ENCODE data around the gene NEK1.

NEK1 gene

DNA sequence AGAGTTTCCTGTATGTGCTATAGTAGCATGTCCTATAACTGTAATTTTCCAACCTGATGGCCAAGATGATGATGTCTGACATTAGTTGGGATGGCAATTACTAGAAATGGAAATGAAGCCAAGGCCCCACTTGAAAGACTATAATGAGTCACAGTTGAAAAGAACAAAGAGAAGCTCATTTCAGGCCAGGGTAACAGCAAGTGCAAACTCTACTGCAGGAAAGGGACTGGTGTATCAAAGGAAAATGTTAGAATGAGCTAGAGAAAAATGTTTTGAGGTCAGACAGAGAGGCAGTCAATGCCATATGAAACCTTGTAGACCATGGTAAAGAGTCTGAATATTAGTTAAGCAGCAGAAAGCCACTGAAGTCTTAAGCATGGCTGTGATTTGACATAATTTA is 195.4 kb downstream of the NEK1 start:
- DNase-seq, result no peak

DNA sequence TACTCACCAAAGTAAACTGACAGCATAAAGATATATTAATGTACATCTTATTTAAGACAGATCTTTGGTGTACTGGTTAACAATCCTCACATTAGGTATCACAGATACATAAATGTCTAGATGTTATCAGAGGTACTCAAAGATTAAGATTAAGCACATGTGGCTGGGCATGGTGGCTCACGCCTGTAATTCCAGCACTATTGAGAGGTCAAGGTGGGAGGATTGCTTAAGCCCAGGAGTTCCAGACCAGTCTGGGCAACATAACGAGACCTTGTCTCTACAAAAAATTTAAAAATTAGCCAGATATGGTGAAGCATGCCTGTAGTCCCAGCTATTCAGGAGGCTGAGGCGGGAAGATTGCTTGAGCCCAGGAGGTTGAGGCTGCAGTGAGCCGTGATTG is 195.9 kb downstream of the NEK1 start:
- DNase-seq, result no peak

- DNase-seq, result no peak
Measured at GRCh38 chr4:169414913-169415312, 197.5 kb downstream of the NEK1 start.

DNA sequence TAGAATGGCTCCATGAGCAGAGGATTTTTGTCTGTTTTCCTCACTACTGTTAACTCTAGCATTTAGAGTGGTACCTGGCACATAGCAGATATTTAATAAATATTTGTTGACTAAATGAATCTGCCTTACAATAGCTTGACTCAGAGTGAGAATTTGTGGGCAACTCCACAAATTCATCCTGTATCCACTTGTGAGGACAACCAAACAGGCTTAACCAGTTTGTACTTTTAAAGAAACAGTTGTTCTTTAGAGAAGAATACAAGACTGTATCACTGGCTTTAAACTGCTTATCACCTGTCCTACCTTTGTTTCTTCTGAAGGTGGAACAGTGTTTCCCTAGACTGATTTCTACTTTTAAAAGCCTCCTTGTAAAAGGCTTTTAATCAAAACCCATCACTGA is 200.3 kb downstream of the NEK1 start:
- no peak for DNase-seq

DNA sequence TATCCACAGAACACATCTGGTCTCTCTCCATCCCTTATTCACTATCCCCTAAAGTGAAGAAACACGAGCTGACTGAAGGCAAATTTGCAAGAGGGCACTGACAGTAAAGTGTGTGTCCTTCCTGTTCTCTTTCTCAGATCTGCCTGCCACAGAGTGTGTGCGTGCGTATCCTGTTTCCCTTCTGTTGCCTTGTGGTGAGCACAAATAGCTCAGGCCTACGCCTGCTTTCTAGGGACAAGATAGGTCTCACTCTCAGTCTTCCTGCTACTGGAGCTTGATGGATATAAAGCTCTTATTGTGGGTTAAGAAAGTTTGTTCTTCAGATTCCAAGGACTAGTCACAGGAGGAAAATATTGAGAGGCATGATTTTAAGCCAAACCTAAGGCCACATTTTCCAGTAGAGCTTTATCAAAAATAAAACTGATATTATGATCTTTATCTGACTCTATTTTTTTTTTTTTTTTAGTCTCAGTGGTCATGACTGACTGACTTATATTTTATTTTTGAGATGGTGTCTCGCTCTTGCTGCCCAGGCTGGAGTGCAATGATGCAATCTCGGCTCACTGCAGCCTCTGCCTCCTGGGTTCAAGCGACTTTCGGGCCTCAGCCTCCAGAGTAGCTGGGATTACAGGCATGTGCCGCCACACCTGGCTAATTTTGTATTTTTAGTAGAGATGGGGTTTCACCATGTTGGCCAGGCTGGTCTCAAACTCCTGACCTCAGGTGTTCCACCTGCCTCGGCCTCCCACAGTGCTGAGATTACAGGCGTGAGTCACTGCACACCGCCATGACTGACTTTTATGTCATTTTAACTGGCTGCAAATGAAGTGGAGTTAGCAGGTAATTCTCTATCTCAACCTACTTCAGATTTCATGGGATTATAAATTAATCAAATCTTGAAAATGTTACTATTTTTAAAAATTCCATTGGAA is 201.3 kb downstream of the NEK1 start:
- DNase-seq, result peak; percentile 49

DNA sequence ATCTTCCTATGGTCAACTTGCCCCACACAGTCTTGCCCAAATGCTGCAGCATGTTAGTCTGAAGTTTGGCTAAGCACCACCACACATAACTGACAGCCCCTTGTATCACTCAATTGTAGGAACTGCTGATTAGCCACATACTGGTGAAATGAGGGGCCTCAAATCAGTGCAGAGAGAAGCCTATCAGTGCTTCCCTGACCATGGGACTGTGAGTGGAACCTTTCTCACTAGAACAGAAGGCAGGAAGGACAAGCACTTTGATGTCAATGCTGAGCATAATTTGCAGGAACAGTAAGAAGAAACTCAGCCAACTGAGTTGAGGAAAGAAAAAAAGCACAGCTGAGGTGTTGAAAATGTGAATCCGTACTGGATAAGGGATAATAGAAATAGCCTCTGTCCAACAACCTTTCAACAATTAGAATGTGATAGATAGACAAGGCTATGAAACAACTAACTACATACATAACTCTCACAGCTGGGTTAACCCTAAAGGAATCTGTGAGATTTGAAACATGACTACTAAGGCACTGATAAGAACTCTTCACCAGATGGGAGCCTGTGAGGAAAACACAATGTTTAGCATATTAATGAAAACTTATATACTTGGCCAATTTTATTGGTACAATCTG is 205.1 kb downstream of the NEK1 start:
- DNase-seq, result no peak

DNA sequence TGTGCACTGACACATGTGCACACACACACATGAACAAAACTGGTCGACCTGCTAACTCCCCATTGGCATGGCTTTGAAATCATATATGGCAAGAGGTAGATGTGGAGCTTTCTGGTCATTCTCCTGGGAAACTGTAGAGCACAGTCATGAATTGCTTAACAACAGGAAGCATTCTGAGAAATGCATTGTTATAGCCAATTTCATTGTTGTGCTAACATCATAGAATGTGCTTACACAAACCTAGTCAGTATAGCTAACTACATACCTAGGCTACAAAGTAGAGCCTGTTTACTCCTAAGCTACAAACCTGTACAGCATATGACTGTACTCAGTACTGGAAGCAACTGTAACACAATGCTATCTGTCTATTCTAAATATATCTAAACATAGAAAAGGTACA is 207.4 kb downstream of the NEK1 start:
- DNase-seq, result no peak

DNA sequence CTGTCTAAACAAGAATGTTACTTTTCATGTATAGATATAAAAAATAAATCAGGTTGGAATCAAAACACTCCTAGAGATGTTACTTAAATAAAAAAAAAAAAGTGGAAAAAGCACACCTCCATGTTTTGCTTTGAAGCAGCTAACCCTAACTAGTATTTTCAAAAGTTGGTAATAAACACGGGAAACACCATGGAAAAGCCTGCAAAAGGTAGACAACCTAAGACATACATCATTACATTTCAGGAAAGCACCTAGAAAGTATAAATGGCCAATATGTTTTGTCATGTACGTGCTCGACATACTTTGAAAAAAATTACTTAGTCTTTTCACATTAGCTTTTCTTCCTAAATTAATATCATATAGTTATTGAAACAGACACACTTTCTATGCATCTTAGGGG is 211.6 kb downstream of the NEK1 start:
- no peak for DNase-seq

DNA sequence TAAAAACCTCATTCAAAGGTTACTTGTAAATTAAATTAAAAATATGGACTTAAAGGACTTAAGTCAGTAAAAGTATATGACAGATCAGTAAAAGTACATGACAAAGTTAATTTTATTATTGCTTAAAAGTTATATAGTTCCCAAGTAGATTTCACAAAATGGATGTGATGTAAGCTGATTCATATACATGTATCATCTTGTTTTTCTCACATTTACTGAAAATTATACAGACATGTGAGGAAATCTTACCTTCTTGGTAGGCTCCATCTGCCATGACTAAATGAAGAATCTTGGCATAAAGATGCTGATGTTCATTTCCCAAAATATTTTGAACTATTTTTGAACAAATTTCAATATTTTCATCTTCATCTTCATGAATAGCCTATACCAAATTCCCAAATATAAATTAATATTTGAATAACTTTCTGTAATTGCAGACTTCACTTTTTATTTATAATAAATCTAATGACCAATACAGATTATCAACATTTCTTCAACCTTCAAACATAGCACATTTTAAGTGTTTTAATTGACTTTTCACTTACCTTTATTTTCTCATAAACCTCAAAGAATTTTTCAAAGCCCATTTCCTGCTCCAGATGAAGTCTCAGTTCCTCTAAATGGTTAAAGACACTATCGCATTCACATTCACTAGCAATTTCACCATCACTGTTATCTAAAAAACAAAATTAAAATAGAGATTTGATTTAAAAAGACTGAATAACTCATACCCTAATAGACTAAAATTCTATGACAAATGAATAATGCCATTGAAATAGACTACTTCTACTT is 212.2 kb downstream of the NEK1 start:
- DNase-seq, result peak; percentile 5

GRCh38 chr4:169398316-169398715 is 214.1 kb downstream of the NEK1 start:
- DNase-seq, result peak; percentile 41

- DNase-seq, result no peak
Measured at GRCh38 chr4:169397762-169398161, 214.6 kb downstream of the NEK1 start.

- DNase-seq, result no peak
Measured at GRCh38 chr4:169385376-169385775, 227.0 kb downstream of the NEK1 start.

- no peak for DNase-seq
Measured at GRCh38 chr4:169384779-169385178, 227.6 kb downstream of the NEK1 start.

DNA sequence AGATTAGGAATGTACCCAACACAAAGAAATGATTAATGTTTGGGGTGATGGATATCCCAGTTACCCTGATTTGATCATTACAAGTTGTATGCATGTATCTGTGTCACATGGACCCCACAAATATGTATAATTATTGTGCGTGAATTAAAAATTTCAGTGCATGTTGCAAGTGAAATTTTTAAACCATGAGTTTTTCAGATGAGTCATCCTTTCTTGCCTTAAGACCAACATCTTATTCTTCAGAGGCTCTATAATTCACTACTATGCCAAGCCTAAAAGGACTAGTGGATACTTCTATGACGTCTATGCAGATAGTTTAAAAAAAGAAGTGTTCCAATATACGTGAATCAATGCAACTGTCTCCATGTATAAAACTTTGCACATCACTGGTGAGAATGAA is 228.7 kb downstream of the NEK1 start:
- no peak for DNase-seq

DNA sequence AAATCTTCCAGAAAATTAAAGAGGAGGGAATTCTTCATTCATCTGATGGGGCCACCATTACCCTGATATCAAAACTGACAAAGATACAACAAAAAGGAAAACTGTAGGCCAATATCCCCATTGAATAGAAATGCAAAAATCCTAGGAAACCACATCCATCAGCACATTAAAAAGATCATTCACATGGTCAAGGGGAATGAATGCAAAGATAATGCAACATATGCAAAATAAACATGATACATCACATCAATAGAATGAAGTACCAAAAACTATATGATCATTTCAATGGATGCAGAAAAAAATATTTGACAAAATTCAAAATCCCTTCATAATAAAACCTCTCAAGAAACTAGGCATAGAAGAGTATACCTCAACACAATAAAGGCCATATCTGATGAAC is 232.7 kb downstream of the NEK1 start:
- no peak for DNase-seq

DNA sequence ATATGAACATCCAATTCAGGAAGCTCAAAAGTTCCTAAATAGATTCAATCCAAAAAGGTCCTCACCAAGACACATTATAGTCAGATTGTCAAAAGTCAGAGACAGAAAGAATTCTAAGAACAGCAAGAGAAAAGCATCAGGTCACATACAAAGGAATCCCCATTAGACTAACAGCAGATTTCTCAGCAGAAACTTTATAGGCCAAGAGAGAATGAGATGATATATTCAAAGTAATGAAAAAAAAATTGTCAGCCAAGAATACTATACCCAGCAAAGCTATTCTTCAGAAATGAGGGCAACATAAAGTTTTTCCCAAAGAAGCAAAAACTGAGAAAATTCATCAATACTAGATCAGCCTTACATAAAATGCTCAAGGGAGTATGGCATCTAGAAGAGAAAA is 235.0 kb downstream of the NEK1 start:
- DNase-seq, result no peak

DNA sequence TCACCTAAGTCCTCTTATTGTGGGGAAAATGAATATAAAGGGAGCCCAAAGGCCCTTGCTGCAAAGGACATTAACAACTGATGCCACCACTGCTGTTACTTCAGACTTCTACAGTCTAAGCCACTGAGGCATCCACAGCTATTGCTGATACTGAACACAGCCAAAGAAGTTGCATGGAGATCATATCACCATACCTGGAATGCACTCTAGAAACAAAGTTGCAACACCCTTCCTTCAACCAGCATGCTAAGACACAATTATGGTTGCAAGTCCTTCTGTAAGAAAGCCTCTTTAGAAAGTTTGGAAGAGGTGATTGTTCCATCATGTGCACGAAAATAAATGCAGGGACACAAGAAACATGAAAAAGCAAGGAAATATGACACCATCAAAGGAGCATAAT is 236.0 kb downstream of the NEK1 start:
- no peak for DNase-seq

- DNase-seq, result no peak
Measured at GRCh38 chr4:169372791-169373190, 239.6 kb downstream of the NEK1 start.

- no peak for DNase-seq
Measured at GRCh38 chr4:169369634-169370033, 242.7 kb downstream of the NEK1 start.

GRCh38 chr4:169367826-169368225 is 244.6 kb downstream of the NEK1 start:
- DNase-seq, result peak; percentile 43

DNA sequence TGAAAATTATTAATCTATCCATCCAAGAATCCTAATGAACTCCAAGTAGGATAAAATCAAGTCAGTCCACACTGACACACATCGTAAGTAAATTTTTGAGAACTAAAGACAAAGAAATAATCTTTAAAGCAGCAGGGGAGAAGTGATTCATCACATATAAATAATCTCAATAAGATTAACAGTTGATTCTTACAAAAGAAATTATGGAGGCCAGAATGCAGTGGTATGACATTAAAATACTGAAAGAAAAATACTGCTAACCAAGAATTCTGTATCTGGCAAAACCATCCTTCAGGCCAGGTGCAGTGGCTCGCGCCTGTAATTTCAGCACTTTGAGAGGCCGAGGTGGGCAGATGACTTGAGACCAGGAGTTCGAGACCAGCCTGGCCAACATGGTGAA is 245.6 kb downstream of the NEK1 start:
- no peak for DNase-seq

DNA sequence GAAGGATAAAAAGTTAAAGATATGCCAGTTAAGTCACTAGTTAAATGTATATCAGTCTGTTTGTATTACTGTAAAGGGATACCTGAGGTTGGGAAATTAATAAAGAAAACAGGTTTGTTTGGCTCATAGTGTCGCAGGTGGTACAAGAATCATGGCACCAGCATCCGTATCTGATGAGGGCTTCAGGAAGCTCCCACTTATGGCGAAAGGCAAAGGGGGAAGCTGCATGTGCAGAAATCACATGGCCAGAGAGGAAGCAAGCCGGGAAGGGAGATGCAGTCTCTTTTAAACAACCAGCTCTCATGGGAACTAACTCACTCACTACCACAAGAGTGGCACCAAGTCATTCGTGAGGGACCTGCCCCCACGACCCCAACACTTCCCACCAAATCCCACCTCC is 249.8 kb downstream of the NEK1 start:
- DNase-seq, result peak; percentile 40

DNA sequence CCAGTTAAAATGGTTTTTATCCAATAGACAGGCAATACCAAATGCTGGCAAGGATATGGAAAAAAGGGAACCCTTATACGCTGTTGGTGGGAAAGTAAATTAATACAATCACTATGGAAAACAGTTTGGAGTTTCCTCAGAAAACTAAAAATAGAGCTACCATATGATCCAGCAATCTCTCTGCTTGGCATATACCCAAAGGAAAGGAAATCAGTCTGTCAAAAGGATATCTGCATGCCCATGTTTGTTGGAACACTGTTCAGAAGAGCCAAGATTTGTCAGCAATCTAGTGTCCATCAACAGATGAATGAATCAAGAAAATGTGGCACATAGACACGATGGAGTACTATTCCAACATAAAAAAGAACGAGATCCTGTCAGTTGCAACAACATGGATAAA is 250.6 kb downstream of the NEK1 start:
- no peak for DNase-seq

DNA sequence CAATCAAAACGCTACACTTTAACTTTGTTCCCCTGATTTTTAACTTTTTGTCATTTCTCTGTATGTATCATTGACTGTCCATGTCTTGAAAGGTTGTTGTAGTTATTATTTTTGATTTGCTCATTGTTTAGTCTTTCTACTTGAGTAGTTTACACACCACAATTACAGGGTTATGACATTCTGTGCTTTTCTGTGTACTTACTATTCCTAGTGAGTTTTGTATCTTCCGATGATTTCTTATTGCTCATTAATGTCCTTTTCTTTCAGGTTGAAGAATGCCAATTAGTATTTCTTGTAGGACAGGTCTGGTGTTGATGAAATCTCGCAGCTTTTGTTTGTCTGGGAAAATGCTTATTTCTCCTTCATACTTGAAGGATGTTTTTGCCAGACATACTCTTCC is 252.4 kb downstream of the NEK1 start:
- no peak for DNase-seq
